ENCODE measurements around the gene OR6N1.

- TF ChIP-seq POLR2A (IDR thresholded peaks at IDR 0.05; ENCODE audit: low read depth, low read length) (no peak), POLR2AphosphoS5 (IDR thresholded peaks at IDR 0.05; ENCODE audit: low read depth, low read length) (no peak), TAF1 (IDR thresholded peaks at IDR 0.05; ENCODE audit: borderline replicate concordance, low read depth, low read length) (no peak)
Measured at GRCh38 chr1:158813164-158813563, 41.2 kb upstream of the OR6N1 start.

All from GM12892 (cell line).